H1 (cell line): Measurements from ENCODE around the gene CD46. TPM values are rescaled to one million over a fixed set of nuclear protein-coding genes. Genes with fewer than 3 reads are reported as not detected.

ENCODE experiments used
- CTCF ChIA-PET: fragments of 300-600 bp; sonication (Branson Sonifier 250); formaldehyde crosslinking; loops from one replicate; lab custom pipeline; 2021; ENCODE audit not compliant: partially characterized antibody; lab: Charles Lee
- POLR2A ChIA-PET: fragments of 300-600 bp; sonication (Branson Sonifier 250); formaldehyde crosslinking; loops from one replicate; lab custom pipeline; 2021; ENCODE audit warnings: inconsistent platforms; ENCODE audit not compliant: partially characterized antibody; lab: Charles Lee
- DNase-seq, 2 experiments: peaks; one replicate each; pipeline versions ENCODE4 v3.0.0 to v3.0.0-alpha.2; 2010 to 2022; ENCODE audit warnings: low spot score in 2 of 2, low read depth in 1 of 2, mixed read lengths in 1 of 2
- FAIRE-seq: peaks from 2 replicates; lab custom pipeline; 2011; peaks lifted over from hg19 to GRCh38; lab: Jason Lieb, UNC
- H2AFZ ChIP-seq: 2 replicates; pipeline ENCODE4 v1.8.1; 2012; ENCODE audit warnings: low read length, inconsistent platforms
- H2AK5ac ChIP-seq: 2 replicates; pipeline ENCODE4 v1.6.1; 2013; ENCODE audit warnings: low read depth, low read length
- H2BK120ac ChIP-seq: replicated peaks from 2 replicates; pipeline ENCODE3; 2013; ENCODE audit warnings: low read depth, low read length, inconsistent platforms
- H2BK12ac ChIP-seq: 2 replicates; pipeline ENCODE4 v1.6.1; 2013; ENCODE audit warnings: low read depth, low read length
- H2BK15ac ChIP-seq: 2 replicates; pipeline ENCODE4 v1.6.1; 2013; ENCODE audit warnings: low read length
- H2BK20ac ChIP-seq: 2 replicates; pipeline ENCODE4 v1.6.1; 2013; ENCODE audit warnings: low read length
- H2BK5ac ChIP-seq: 2 replicates; pipeline ENCODE4 v1.6.1; 2013; ENCODE audit warnings: low read depth, low read length
- H3K14ac ChIP-seq: 2 replicates; pipeline ENCODE4 v1.6.1; 2013; ENCODE audit warnings: inconsistent platforms; ENCODE audit not compliant: insufficient read length
- H3K18ac ChIP-seq: 2 replicates; pipeline ENCODE4 v1.6.1; 2013; ENCODE audit warnings: low read length; ENCODE audit errors: extremely low read depth
- H3K23ac ChIP-seq: 2 replicates; pipeline ENCODE4 v1.6.1; 2013; ENCODE audit warnings: inconsistent platforms; ENCODE audit not compliant: insufficient read length
- H3K23me2 ChIP-seq: 2 replicates; pipeline ENCODE4 v1.6.1; 2013; ENCODE audit warnings: low read depth, low read length
- H3K27ac ChIP-seq: 2 replicates; pipeline ENCODE4 v1.6.1; 2011; ENCODE audit warnings: low read depth, low read length, inconsistent platforms
- H3K27me3 ChIP-seq, 4 experiments: replicated peaks in 1 of 4; 1 replicate in 1 of 4; 2 replicates in 3 of 4; pipeline versions ENCODE4 v1.6.1 to v1.8.1; 2011 to 2013; ENCODE audit warnings: low read length in 3 of 4, mild to moderate bottlenecking in 3 of 4, inconsistent platforms in 2 of 4, mixed read lengths in 2 of 4, moderate library complexity in 1 of 4; ENCODE audit not compliant: control insufficient read depth in 3 of 4, insufficient read depth in 3 of 4; ENCODE audit errors: extremely low read depth in 1 of 4
- H3K36me3 ChIP-seq, 4 experiments: 2 replicates each; pipeline versions ENCODE4 v1.6.1 to v1.8.1; 2011 to 2013; ENCODE audit warnings: mild to moderate bottlenecking in 4 of 4, low read length in 3 of 4, moderate library complexity in 2 of 4, control low read depth in 1 of 4, inconsistent platforms in 1 of 4; ENCODE audit not compliant: insufficient read depth in 4 of 4, control insufficient read depth in 2 of 4
- H3K4ac ChIP-seq: replicated peaks from 2 replicates; pipeline ENCODE3; 2013; ENCODE audit warnings: low read length, low read depth, mixed read lengths, inconsistent platforms; ENCODE audit not compliant: insufficient read length
- H3K4me1 ChIP-seq, 4 experiments: replicated peaks in 1 of 4; 1 replicate in 1 of 4; 2 replicates in 3 of 4; pipeline versions ENCODE4 v1.6.1 to v1.8.1; 2011 to 2013; ENCODE audit warnings: low read length in 3 of 4, inconsistent platforms in 2 of 4, mixed read lengths in 1 of 4; ENCODE audit not compliant: insufficient read depth in 4 of 4, control insufficient read depth in 3 of 4
- H3K4me2 ChIP-seq, 2 experiments: 2 replicates each; pipeline versions ENCODE4 v1.6.1 to v1.8.1; 2011 to 2013; ENCODE audit warnings: low read depth in 2 of 2, low read length in 2 of 2, control low read depth in 1 of 2, inconsistent platforms in 1 of 2, mild to moderate bottlenecking in 1 of 2; ENCODE audit not compliant: insufficient read depth in 1 of 2
- H3K4me3 ChIP-seq, 4 experiments: fragments of 200-600, 300-600 bp in 1 of 4; sonication (generic), shearing (Covaris generic), sonication (Bioruptor Twin) in 1 of 4; 2 replicates each; pipeline versions ENCODE4 v1.5.1 to v1.8.1; 2011 to 2016; ENCODE audit warnings: low read length in 4 of 4, low read depth in 3 of 4, control low read depth in 2 of 4, inconsistent platforms in 2 of 4, mild to moderate bottlenecking in 2 of 4, mixed read lengths in 1 of 4, moderate library complexity in 1 of 4; ENCODE audit not compliant: insufficient read depth in 2 of 4; ENCODE audit errors: extremely low read depth in 1 of 4
- H3K56ac ChIP-seq: replicated peaks from 2 replicates; pipeline ENCODE3; 2013; ENCODE audit warnings: low read depth, mild to moderate bottlenecking, mixed read lengths, low read length, inconsistent platforms; ENCODE audit not compliant: insufficient read length
- H3K79me1 ChIP-seq: 2 replicates; pipeline ENCODE4 v1.6.1; 2013; ENCODE audit warnings: low read depth, low read length, control low read depth
- H3K79me2 ChIP-seq, 2 experiments: 2 replicates each; pipeline versions ENCODE4 v1.6.1 to v1.8.1; 2012 to 2013; ENCODE audit warnings: low read length in 2 of 2, mild to moderate bottlenecking in 2 of 2, inconsistent platforms in 1 of 2; ENCODE audit not compliant: insufficient read depth in 2 of 2, control insufficient read depth in 1 of 2
- H3K9ac ChIP-seq, 4 experiments: replicated peaks in 1 of 4; 1 replicate in 1 of 4; 2 replicates in 3 of 4; pipeline versions ENCODE4 v1.6.1 to v1.8.1; 2011 to 2013; ENCODE audit warnings: low read depth in 3 of 4, low read length in 3 of 4, control low read depth in 2 of 4, mild to moderate bottlenecking in 2 of 4, moderate library complexity in 2 of 4, inconsistent platforms in 1 of 4; ENCODE audit errors: extremely low read depth in 1 of 4
- H3K9me3 ChIP-seq, 2 experiments: 2 replicates each; pipeline versions ENCODE4 v1.6.1 to v1.8.1; 2012 to 2013; ENCODE audit warnings: mild to moderate bottlenecking in 2 of 2, moderate library complexity in 2 of 2, control low read depth in 1 of 2, inconsistent platforms in 1 of 2, low read depth in 1 of 2, low read length in 1 of 2, mixed read lengths in 1 of 2; ENCODE audit not compliant: insufficient read depth in 2 of 2
- H4K20me1 ChIP-seq, 2 experiments: replicated peaks in 1 of 2; 2 replicates each; pipeline versions ENCODE3 to v1.8.1; 2011 to 2013; ENCODE audit warnings: inconsistent platforms in 2 of 2, low read length in 2 of 2, mild to moderate bottlenecking in 1 of 2; ENCODE audit not compliant: insufficient read depth in 2 of 2, control insufficient read depth in 1 of 2
- H4K5ac ChIP-seq: 2 replicates; pipeline ENCODE4 v1.6.1; 2013; ENCODE audit warnings: low read length, low read depth, mixed read lengths, inconsistent platforms; ENCODE audit not compliant: insufficient read length
- H4K8ac ChIP-seq: 2 replicates; pipeline ENCODE4 v1.8.0; 2013; ENCODE audit warnings: mild to moderate bottlenecking, moderate library complexity, low read length, inconsistent platforms; ENCODE audit not compliant: insufficient read depth; ENCODE audit errors: extremely low read depth
- H4K91ac ChIP-seq: replicated peaks from 2 replicates; pipeline ENCODE3; 2013; ENCODE audit warnings: low read length, mixed read lengths, inconsistent platforms; ENCODE audit not compliant: insufficient read length
- POLR2A ChIP-seq, 2 experiments: IDR thresholded peaks; 1 replicate in 1 of 2; 2 replicates in 1 of 2; pipeline ENCODE4 v1.6.1; 2011; ENCODE audit warnings: low read depth in 2 of 2, low read length in 2 of 2, mild to moderate bottlenecking in 2 of 2; ENCODE audit errors: control extremely low read depth in 1 of 2
- SIN3A ChIP-seq, 2 experiments: IDR thresholded peaks in 1 of 2; conservative IDR thresholded peaks in 1 of 2; 2 replicates each; pipeline ENCODE4 v1.6.1; 2011 to 2012; ENCODE audit warnings: low read length in 2 of 2, improper control_type of control experiment in 1 of 2, low read depth in 1 of 2, mild to moderate bottlenecking in 1 of 2
- ZNF274 ChIP-seq: IDR thresholded peaks from 2 replicates; pipeline ENCODE4 v1.7.0; 2012; ENCODE audit warnings: low read length, borderline replicate concordance; ENCODE audit errors: extremely low read depth
- polyA plus RNA-seq, 7 experiments: library from polyadenylated mRNA; depleted of rRNA in 3 of 7; stranded (reverse) in 5 of 7; unstranded in 2 of 7; fragments of >200 nt in 5 of 7; fragments of 200-250 nt in 2 of 7; gene quantifications; 1 replicate in 5 of 7; 2 replicates in 1 of 7; 4 replicates in 1 of 7; pipeline versions ENCODE4 v1.2.1 to v1.2.3, GENCODE V29; 2011 to 2013; ENCODE audit warnings: missing spikeins in 2 of 7, mixed read lengths in 2 of 7
- total RNA-seq: library from RNA; stranded (reverse); fragmentation: NEBNext Ultra II Directional; extraction: Animal tissue kit (Norgen Biotek cat#: 25700); gene quantifications from 2 replicates; pipeline ENCODE4 v1.2.1, GENCODE V29; 2021

Gene CD46
- total and polyA plus RNA-seq, 2 of the 8 experiments (the other 6 are each of a cell fraction or from before 2014, with no cell fraction given) = 60.9 to 113 TPM

DNA sequence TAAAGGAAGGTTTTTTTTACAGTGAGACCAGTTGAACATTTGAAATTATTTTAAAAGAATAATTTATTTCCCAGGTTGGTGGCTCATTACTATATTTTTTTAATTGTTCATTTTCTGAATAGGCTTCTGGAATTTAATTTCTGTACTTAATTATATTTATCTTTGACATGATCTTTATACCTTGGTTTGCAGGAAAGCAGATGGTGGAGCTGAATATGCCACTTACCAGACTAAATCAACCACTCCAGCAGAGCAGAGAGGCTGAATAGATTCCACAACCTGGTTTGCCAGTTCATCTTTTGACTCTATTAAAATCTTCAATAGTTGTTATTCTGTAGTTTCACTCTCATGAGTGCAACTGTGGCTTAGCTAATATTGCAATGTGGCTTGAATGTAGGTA is 41.5 kb downstream of the CD46 start:
- no peaks in the 10 kb centered on the region for H3K4me1 ChIP-seq
- FAIRE-seq = no peak
- no peak overlapping the region for H3K4me3 ChIP-seq
- ChIA-PET CTCF (no interaction called here), POLR2A (no interaction called here)
- H3K14ac ChIP-seq = no peak overlapping the region
- peaks cover 1 to 4% of the 10 kb centered on the region in 2 experiments for H4K20me1 ChIP-seq
- DNase-seq = no peak
- no peaks in the 10 kb centered on the region for H3K79me1 ChIP-seq
- H3K23me2 ChIP-seq = no peaks in the 10 kb centered on the region
- no peaks in the 10 kb centered on the region for H3K9me3 ChIP-seq
- H3K9ac ChIP-seq = no peak overlapping the region
- no peak overlapping the region for H2AFZ ChIP-seq
- TF ChIP-seq SIN3A (conservative IDR thresholded peaks at IDR 0.05 in 1 of 2, IDR thresholded peaks at IDR 0.05 in 1 of 2; ENCODE audit: low read depth in 1 of 2, low read length in 2 of 2) (no peak), ZNF274 (no peak), POLR2A (IDR thresholded peaks at IDR 0.05; ENCODE audit: control extremely low read depth in 1 of 2, low read depth in 2 of 2, low read length in 2 of 2) (no peak)
- no peak overlapping the region for H3K4ac ChIP-seq
- no peak overlapping the region for H2BK120ac ChIP-seq
- no peak overlapping the region for H2BK12ac ChIP-seq
- H2BK20ac ChIP-seq = no peak overlapping the region
- H3K27ac ChIP-seq = no peak overlapping the region
- no peak overlapping the region for H2AK5ac ChIP-seq
- no peaks in the 10 kb centered on the region for H3K79me2 ChIP-seq
- H4K91ac ChIP-seq = no peak overlapping the region
- no peak overlapping the region for H4K5ac ChIP-seq
- H3K56ac ChIP-seq = no peak overlapping the region
- no peak overlapping the region for H4K8ac ChIP-seq
- H3K27me3 ChIP-seq = no peaks in the 10 kb centered on the region
- no peak overlapping the region for H3K4me2 ChIP-seq
- H3K18ac ChIP-seq = no peak overlapping the region
- peaks cover 6 to 40% (median 16%) of the 10 kb centered on the region in 4 experiments; a peak in 6 of 8 replicates for H3K36me3 ChIP-seq
- H2BK5ac ChIP-seq = no peak overlapping the region
- H2BK15ac ChIP-seq = no peak overlapping the region
- H3K23ac ChIP-seq = no peak overlapping the region
